ENCODE data around the gene KCNK10. TPM values are rescaled to one million over a fixed set of nuclear protein-coding genes. Genes with fewer than 3 reads are reported as not detected.

Gene KCNK10
- total RNA-seq, 1 donor, result under 0.01 TPM

GRCh38 chr14:88325883-88326282 is 2.8 kb upstream of the KCNK10 start:
- DNase-seq (ENCODE audit: insufficient read length, low spot score, missing footprints), result no peak
- Histone ChIP-seq H3K9me3 (ENCODE audit: low read depth, low read length) (no peaks in the 10 kb centered on the region), H3K27me3 (ENCODE audit: insufficient read depth, low read length) (peaks cover 60% of the 10 kb centered on the region)

GRCh38 chr14:88324930-88325329 is 1.9 kb upstream of the KCNK10 start:
- no peaks in the 10 kb centered on the region for H3K36me3 ChIP-seq (ENCODE audit: insufficient read depth, low read length)
- H3K79me2 ChIP-seq (ENCODE audit: insufficient read depth, low read length), result no peaks in the 10 kb centered on the region
- H3K4me3 ChIP-seq (ENCODE audit: insufficient read depth, low read length), result no peak overlapping the region
- H3K27ac ChIP-seq (ENCODE audit: low read depth, low read length), result no peak overlapping the region
- no peak overlapping the region for H2AFZ ChIP-seq (ENCODE audit: low read length)
- TF ChIP-seq CTCF (IDR thresholded peaks at IDR 0.05; ENCODE audit: extremely low read depth, low read depth, low read length), result no peak
- DNase-seq (ENCODE audit: insufficient read length, low spot score, missing footprints), result no peak
- no peaks in the 10 kb centered on the region for H3K4me1 ChIP-seq (ENCODE audit: insufficient read depth, low read length)
- no peak overlapping the region for H3K4me2 ChIP-seq (ENCODE audit: insufficient read depth, low read length)
- peaks cover 63% of the 10 kb centered on the region for H3K27me3 ChIP-seq (ENCODE audit: insufficient read depth, low read length)
- no peaks in the 10 kb centered on the region for H4K20me1 ChIP-seq (ENCODE audit: insufficient read depth, low read length)
- H3K9me3 ChIP-seq (ENCODE audit: low read depth, low read length), result no peaks in the 10 kb centered on the region

More at GRCh38 chr14:88325883-88326282, 2.8 kb upstream of the KCNK10 start:
- H3K79me2 ChIP-seq (ENCODE audit: insufficient read depth, low read length), result no peaks in the 10 kb centered on the region
- no peak overlapping the region for H3K27ac ChIP-seq (ENCODE audit: low read depth, low read length)
- no peaks in the 10 kb centered on the region for H4K20me1 ChIP-seq (ENCODE audit: insufficient read depth, low read length)
- no peak overlapping the region for H3K4me3 ChIP-seq (ENCODE audit: insufficient read depth, low read length)
- H3K4me1 ChIP-seq (ENCODE audit: insufficient read depth, low read length), result no peaks in the 10 kb centered on the region
- H2AFZ ChIP-seq (ENCODE audit: low read length), result no peak overlapping the region
- TF ChIP-seq CTCF (IDR thresholded peaks at IDR 0.05; ENCODE audit: extremely low read depth, low read depth, low read length), result no peak
- H3K36me3 ChIP-seq (ENCODE audit: insufficient read depth, low read length), result no peaks in the 10 kb centered on the region
- H3K4me2 ChIP-seq (ENCODE audit: insufficient read depth, low read length), result no peak overlapping the region

- no peaks in the 10 kb centered on the region for H3K9me3 ChIP-seq (ENCODE audit: low read depth, low read length)
- H3K4me1 ChIP-seq (ENCODE audit: insufficient read depth, low read length), result no peaks in the 10 kb centered on the region
- no peak overlapping the region for H3K4me2 ChIP-seq (ENCODE audit: insufficient read depth, low read length)
- TF ChIP-seq CTCF (IDR thresholded peaks at IDR 0.05; ENCODE audit: extremely low read depth, low read depth, low read length), result no peak
- H3K4me3 ChIP-seq (ENCODE audit: insufficient read depth, low read length), result no peak overlapping the region
- H3K27ac ChIP-seq (ENCODE audit: low read depth, low read length), result no peak overlapping the region
- H2AFZ ChIP-seq (ENCODE audit: low read length), result no peak overlapping the region
- no peaks in the 10 kb centered on the region for H4K20me1 ChIP-seq (ENCODE audit: insufficient read depth, low read length)
- peaks cover 63% of the 10 kb centered on the region for H3K27me3 ChIP-seq (ENCODE audit: insufficient read depth, low read length)
- H3K79me2 ChIP-seq (ENCODE audit: insufficient read depth, low read length), result no peaks in the 10 kb centered on the region
- no peak for DNase-seq (ENCODE audit: insufficient read length, low spot score, missing footprints)
- H3K36me3 ChIP-seq (ENCODE audit: insufficient read depth, low read length), result no peaks in the 10 kb centered on the region
Measured at GRCh38 chr14:88324491-88324890, 1.4 kb upstream of the KCNK10 start.

- no peak for TF ChIP-seq CTCF (IDR thresholded peaks at IDR 0.05; ENCODE audit: extremely low read depth, low read depth, low read length)
- Histone ChIP-seq H3K27me3 (ENCODE audit: insufficient read depth, low read length) (peaks cover 63% of the 10 kb centered on the region), H3K4me3 (ENCODE audit: insufficient read depth, low read length) (no peak overlapping the region)
Measured at GRCh38 chr14:88323523-88324199, 592 bp upstream of the KCNK10 start.

More at GRCh38 chr14:88323523-88324199, 592 bp upstream of the KCNK10 start:
- Histone ChIP-seq H3K9me3 (ENCODE audit: low read depth, low read length) (no peaks in the 10 kb centered on the region), H2AFZ (ENCODE audit: low read length) (no peak overlapping the region), H3K4me1 (ENCODE audit: insufficient read depth, low read length) (no peaks in the 10 kb centered on the region), H3K36me3 (ENCODE audit: insufficient read depth, low read length) (no peaks in the 10 kb centered on the region), H3K27ac (ENCODE audit: low read depth, low read length) (no peak overlapping the region), H4K20me1 (ENCODE audit: insufficient read depth, low read length) (no peaks in the 10 kb centered on the region), H3K4me2 (ENCODE audit: insufficient read depth, low read length) (no peak overlapping the region), H3K79me2 (ENCODE audit: insufficient read depth, low read length) (no peaks in the 10 kb centered on the region)
- DNase-seq (ENCODE audit: insufficient read length, low spot score, missing footprints), result peak; percentile 83
